Lung (tissue), 12 donors: ENCODE measurements around the gene TRAF3. TPM values are rescaled to one million over a fixed set of nuclear protein-coding genes. Genes with fewer than 3 reads are reported as not detected.

Source experiments
- ATAC-seq: fragments of 200-7000 bp; cut with Tn5 transposase; one replicate; pipeline ENCODE4 v1.9.1; 2020; ENCODE audit warnings: moderate number of reproducible peaks; ENCODE audit not compliant: insufficient read depth, low FRiP score
- DNase-seq, 3 donors: peaks; one replicate each; pipeline ENCODE4 v3.0.0-alpha.2; 2013 to 2017
- H3K27ac ChIP-seq, 2 donors: one replicate each; pipeline ENCODE4 v1.5.1; 2013; ENCODE audit warnings: mild to moderate bottlenecking in 2 of 2, moderate library complexity in 2 of 2, control low read depth in 1 of 2, inconsistent platforms in 1 of 2, low read depth in 1 of 2, low read length in 1 of 2
- H3K27me3 ChIP-seq, 3 donors: one replicate each; pipeline ENCODE4 v1.5.1; 2013; ENCODE audit warnings: low read length in 2 of 3; ENCODE audit not compliant: control insufficient read depth in 3 of 3, insufficient read depth in 3 of 3
- H3K36me3 ChIP-seq, 4 donors: one replicate each; pipeline ENCODE4 v1.5.1; 2013; ENCODE audit warnings: low read length in 4 of 4, mild to moderate bottlenecking in 1 of 4, moderate library complexity in 1 of 4; ENCODE audit not compliant: control insufficient read depth in 4 of 4, insufficient read depth in 4 of 4
- H3K4me1 ChIP-seq, 5 donors: one replicate each; pipeline ENCODE4 v1.5.1; 2013; ENCODE audit warnings: low read length in 5 of 5, mild to moderate bottlenecking in 2 of 5, moderate library complexity in 1 of 5; ENCODE audit not compliant: control insufficient read depth in 5 of 5, insufficient read depth in 5 of 5
- H3K4me3 ChIP-seq: one replicate; pipeline ENCODE4 v1.5.1; 2013; ENCODE audit warnings: mild to moderate bottlenecking, control low read depth, moderate library complexity
- H3K9ac ChIP-seq, 2 donors: one replicate each; pipeline ENCODE4 v1.5.1; 2013; ENCODE audit warnings: low read length in 2 of 2, control low read depth in 1 of 2; ENCODE audit not compliant: insufficient read depth in 1 of 2
- H3K9me3 ChIP-seq, 4 donors: one replicate each; pipeline ENCODE4 v1.5.1; 2013; ENCODE audit warnings: low read length in 3 of 4, mild to moderate bottlenecking in 1 of 4, moderate library complexity in 1 of 4; ENCODE audit not compliant: control insufficient read depth in 4 of 4, insufficient read depth in 3 of 4
- WGBS, 2 donors: extraction: QIAGEN DNeasy Blood & Tissue Kit; methylation state at CpG; one replicate each; pipeline ENCODE4 v1.1.7; 2013; 5-methylcytosine and 5-hydroxymethylcytosine counted together
- polyA plus RNA-seq, 2 donors: library from polyadenylated mRNA; stranded (reverse); fragments of 200-250 nt; gene quantifications; one replicate each; pipeline ENCODE4 v1.2.1, GENCODE V29; 2013
- total RNA-seq, 2 donors: library from RNA; depleted of rRNA in 1 of 2; stranded (reverse); fragments of >200 nt in 1 of 2; gene quantifications; one replicate each; pipeline ENCODE4 v1.2.1, GENCODE V29; 2014 to 2021
- TF ChIP-seq, protein P1 (sequence below): IDR thresholded peaks from 2 replicates; pipeline ENCODE4 v1.5.1; 2012; ENCODE audit warnings: mild to moderate bottlenecking; ENCODE audit errors: control extremely low read depth, extremely low read depth
- donor health status: control.
- donor health status: control.
- donor health status: Bipolar disorder and iron deficiency.
- donor health status: healthy.
- donor health status: DM: yes; HTN: yes; CAD: no.

Gene TRAF3
- total and polyA plus RNA-seq, 4 donors = 5.7 to 25.5 (median 18.7) TPM

GRCh38 chr14:102917056-102917385, 139.8 kb downstream of the TRAF3 start:
- Histone ChIP-seq H3K36me3 (peaks cover 0 to 3% (median 0%) of the 10 kb centered on the region in 4 donors), H3K27ac (no peak overlapping the region), H3K9me3 (peaks cover 0 to 7% (median 0%) of the 10 kb centered on the region in 4 donors), H3K4me3 (no peak overlapping the region), H3K27me3 (peaks cover 0 to 14% (median 5%) of the 10 kb centered on the region in 3 donors), H3K9ac (no peak overlapping the region), H3K4me1 (no peaks in the 10 kb centered on the region)
- 89 to 95% methylated on average over 6 of the region's 6 CpGs for WGBS, 2 donors
- ATAC-seq (no peak), DNase-seq (no peak)
- TF ChIP-seq, protein P1, sequence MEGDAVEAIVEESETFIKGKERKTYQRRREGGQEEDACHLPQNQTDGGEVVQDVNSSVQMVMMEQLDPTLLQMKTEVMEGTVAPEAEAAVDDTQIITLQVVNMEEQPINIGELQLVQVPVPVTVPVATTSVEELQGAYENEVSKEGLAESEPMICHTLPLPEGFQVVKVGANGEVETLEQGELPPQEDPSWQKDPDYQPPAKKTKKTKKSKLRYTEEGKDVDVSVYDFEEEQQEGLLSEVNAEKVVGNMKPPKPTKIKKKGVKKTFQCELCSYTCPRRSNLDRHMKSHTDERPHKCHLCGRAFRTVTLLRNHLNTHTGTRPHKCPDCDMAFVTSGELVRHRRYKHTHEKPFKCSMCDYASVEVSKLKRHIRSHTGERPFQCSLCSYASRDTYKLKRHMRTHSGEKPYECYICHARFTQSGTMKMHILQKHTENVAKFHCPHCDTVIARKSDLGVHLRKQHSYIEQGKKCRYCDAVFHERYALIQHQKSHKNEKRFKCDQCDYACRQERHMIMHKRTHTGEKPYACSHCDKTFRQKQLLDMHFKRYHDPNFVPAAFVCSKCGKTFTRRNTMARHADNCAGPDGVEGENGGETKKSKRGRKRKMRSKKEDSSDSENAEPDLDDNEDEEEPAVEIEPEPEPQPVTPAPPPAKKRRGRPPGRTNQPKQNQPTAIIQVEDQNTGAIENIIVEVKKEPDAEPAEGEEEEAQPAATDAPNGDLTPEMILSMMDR = no peak

GRCh38 chr14:102917469-102918211, 140.4 kb downstream of the TRAF3 start:
- ATAC-seq = no peak
- 39 to 46% methylated on average over 12 of the region's 12 CpGs for WGBS, 2 donors
- TF ChIP-seq, protein P1 = peak; percentile 5

GRCh38 chr14:102918438-102918837, 141.2 kb downstream of the TRAF3 start:
- TF ChIP-seq, protein P1 = no peak

More at GRCh38 chr14:102917469-102918211, 140.4 kb downstream of the TRAF3 start:
- Histone ChIP-seq H3K4me1 (no peaks in the 10 kb centered on the region), H3K9ac (no peak overlapping the region), H3K27me3 (peaks cover 0 to 18% (median 8%) of the 10 kb centered on the region in 3 donors), H3K27ac (no peak overlapping the region), H3K9me3 (peaks cover 0 to 7% (median 0%) of the 10 kb centered on the region in 4 donors), H3K4me3 (no peak overlapping the region), H3K36me3 (no peaks in the 10 kb centered on the region)
- peak; percentile 44 to 55 (median 47) for DNase-seq

More at GRCh38 chr14:102918438-102918837, 141.2 kb downstream of the TRAF3 start:
- Histone ChIP-seq H3K4me1 (peaks cover 0 to 6% (median 5%) of the 10 kb centered on the region in 5 donors), H3K36me3 (no peaks in the 10 kb centered on the region), H3K27me3 (peaks cover 0 to 26% (median 13%) of the 10 kb centered on the region in 3 donors), H3K27ac (no peak overlapping the region), H3K9ac (no peak overlapping the region), H3K9me3 (peaks cover 0 to 7% (median 0%) of the 10 kb centered on the region in 4 donors), H3K4me3 (no peak overlapping the region)
- ATAC-seq = no peak
- 55 to 60% methylated on average over 2 of the region's 2 CpGs for WGBS, 2 donors
- DNase-seq = no peak
